Vagina (tissue), 2 donors: ENCODE measurements around the gene CAPZB. TPM values are rescaled to one million over a fixed set of nuclear protein-coding genes. Genes with fewer than 3 reads are reported as not detected.

ENCODE experiments used
- DNase-seq, 2 donors: peaks; one replicate each; pipeline ENCODE4 v3.0.0-alpha.2; 2017; ENCODE audit errors: extremely low spot score in 2 of 2
- H3K27ac ChIP-seq: fragments of 200-600 bp; sonication (generic); one replicate; pipeline ENCODE4 v1.5.1; 2019
- H3K27me3 ChIP-seq: fragments of 200-600 bp; sonication (generic); one replicate; pipeline ENCODE4 v1.5.1; 2019
- H3K36me3 ChIP-seq, 2 donors: fragments of 200-600 bp; sonication (generic); one replicate each; pipeline ENCODE4 v1.5.1; 2017 to 2019
- H3K4me1 ChIP-seq: fragments of 200-600 bp; sonication (generic); one replicate; pipeline ENCODE4 v1.5.1; 2019
- H3K4me3 ChIP-seq, 2 donors: fragments of 200-600 bp; sonication (generic); 1 replicate in 1 of 2; 2 replicates in 1 of 2; pipeline ENCODE4 v1.5.1; 2016 to 2019
- H3K9me3 ChIP-seq: fragments of 200-600 bp; sonication (generic); one replicate; pipeline ENCODE4 v1.5.1; 2019
- CTCF ChIP-seq, 3 experiments: fragments of 450-650 bp in 2 of 3; fragments of 200-600 bp in 1 of 3; sonication (generic) in 1 of 3; IDR thresholded peaks; one replicate each; pipeline ENCODE4 v1.5.1; 2017 to 2019; ENCODE audit warnings: antibody characterized with exemption in 3 of 3, mild to moderate bottlenecking in 2 of 3, moderate library complexity in 2 of 3
- POLR2A ChIP-seq, 2 donors: fragments of 450-650 bp; IDR thresholded peaks; one replicate each; pipeline ENCODE4 v1.6.1; 2017; ENCODE audit warnings: antibody characterized with exemption in 2 of 2, mild to moderate bottlenecking in 2 of 2, moderate library complexity in 2 of 2
- POLR2AphosphoS5 ChIP-seq, 2 donors: sonication (generic); formaldehyde crosslinking; IDR thresholded peaks; one replicate each; pipeline ENCODE4 v1.9.0; 2017; ENCODE audit warnings: antibody characterized with exemption in 2 of 2, mild to moderate bottlenecking in 2 of 2, low read depth in 1 of 2; ENCODE audit not compliant: insufficient read depth in 1 of 2
- intact Hi-C: fragments of 100-400 bp; cut with DNase I; formaldehyde crosslinking; loops from one replicate; pipeline ENCODE4 v1.15.1; 2023
- total RNA-seq: library from RNA; depleted of rRNA; stranded (reverse); fragments of >200 nt; gene quantifications from one replicate; pipeline ENCODE4 v1.2.3, GENCODE V29; 2016

The CAPZB gene
- total RNA-seq, 1 donor from 2014 or later, result 152 TPM

GRCh38 chr1:19332832-19333231 is 152.5 kb downstream of the CAPZB start:
- intact Hi-C loops, result no loop called here
- no peaks in the 10 kb centered on the region for H3K27me3 ChIP-seq
- no peak overlapping the region for H3K27ac ChIP-seq
- no peaks in the 10 kb centered on the region for H3K4me1 ChIP-seq
- peaks cover 0 to 10% of the 10 kb centered on the region in 2 donors for H3K36me3 ChIP-seq
- TF ChIP-seq POLR2A (IDR thresholded peaks at IDR 0.05) (no peak), POLR2AphosphoS5 (IDR thresholded peaks at IDR 0.05; ENCODE audit: insufficient read depth in 1 of 2, low read depth in 1 of 2) (no peak), CTCF (IDR thresholded peaks at IDR 0.05) (no peak)
- H3K9me3 ChIP-seq, result no peaks in the 10 kb centered on the region
- no peak for DNase-seq
- no peak overlapping the region for H3K4me3 ChIP-seq

GRCh38 chr1:19331262-19331878 is 154.0 kb downstream of the CAPZB start:
- Histone ChIP-seq H3K27ac (no peak overlapping the region), H3K4me1 (no peaks in the 10 kb centered on the region), H3K4me3 (no peak overlapping the region), H3K36me3 (peaks cover 0 to 16% of the 10 kb centered on the region in 2 donors), H3K27me3 (no peaks in the 10 kb centered on the region), H3K9me3 (no peaks in the 10 kb centered on the region)
- no peak for DNase-seq
- intact Hi-C loops, result no loop called here
- TF ChIP-seq POLR2AphosphoS5 (IDR thresholded peaks at IDR 0.05; ENCODE audit: insufficient read depth in 1 of 2, low read depth in 1 of 2) (no peak), CTCF (IDR thresholded peaks at IDR 0.05) (no peak), POLR2A (IDR thresholded peaks at IDR 0.05) (no peak)

GRCh38 chr1:19330449-19331135 is 154.7 kb downstream of the CAPZB start:
- no peak for DNase-seq
- Histone ChIP-seq H3K27ac (no peak overlapping the region), H3K4me1 (no peaks in the 10 kb centered on the region), H3K36me3 (peaks cover 0 to 24% of the 10 kb centered on the region in 2 donors), H3K27me3 (no peaks in the 10 kb centered on the region), H3K9me3 (no peaks in the 10 kb centered on the region), H3K4me3 (no peak overlapping the region)
- intact Hi-C loops, result no loop called here
- no peak for TF ChIP-seq POLR2AphosphoS5 (IDR thresholded peaks at IDR 0.05; ENCODE audit: insufficient read depth in 1 of 2, low read depth in 1 of 2)

- H3K36me3 ChIP-seq, result peaks cover 0 to 34% of the 10 kb centered on the region in 2 donors
- no peaks in the 10 kb centered on the region for H3K4me1 ChIP-seq
- no peaks in the 10 kb centered on the region for H3K27me3 ChIP-seq
- H3K9me3 ChIP-seq, result no peaks in the 10 kb centered on the region
- DNase-seq, result no peak
- intact Hi-C loops, result no loop called here
- TF ChIP-seq CTCF (IDR thresholded peaks at IDR 0.05) (no peak), POLR2AphosphoS5 (IDR thresholded peaks at IDR 0.05; ENCODE audit: insufficient read depth in 1 of 2, low read depth in 1 of 2) (no peak), POLR2A (IDR thresholded peaks at IDR 0.05) (no peak)
- H3K27ac ChIP-seq, result no peak overlapping the region
- no peak overlapping the region for H3K4me3 ChIP-seq
These were observed 155.7 kb downstream of the CAPZB start for GRCh38 chr1:19329611-19330010.

GRCh38 chr1:19329188-19329587 is 156.2 kb downstream of the CAPZB start:
- Histone ChIP-seq H3K4me1 (no peaks in the 10 kb centered on the region), H3K27ac (no peak overlapping the region), H3K27me3 (no peaks in the 10 kb centered on the region), H3K36me3 (peaks cover 0 to 38% of the 10 kb centered on the region in 2 donors), H3K4me3 (no peak overlapping the region), H3K9me3 (no peaks in the 10 kb centered on the region)
- intact Hi-C loops, result no loop called here
- TF ChIP-seq CTCF (IDR thresholded peaks at IDR 0.05), result no peak
- DNase-seq, result no peak
